ENCODE measurements around the gene CDK13.

- TF ChIP-seq GATA2 (IDR thresholded peaks at IDR 0.05; ENCODE audit: low read depth, low read length) (no peak), GATA3 (IDR thresholded peaks at IDR 0.05; ENCODE audit: low read depth, low read length) (no peak)
Measured at GRCh38 chr7:40077849-40078248, 127.8 kb downstream of the CDK13 start.
